ENCODE results near the gene PIGH.

- TF ChIP-seq CTCF (IDR thresholded peaks at IDR 0.05) (no peak), POLR2A (IDR thresholded peaks at IDR 0.05) (no peak)
Measured at GRCh38 chr14:67571991-67572323, 28.1 kb downstream of the PIGH start.

Measured in lower leg skin (tissue), 3 donors.